HCT116 (cell line): ENCODE results near the gene PNMT.

ENCODE experiments used
- CBX3 ChIP-seq: IDR thresholded peaks from 2 replicates; pipeline ENCODE4 v1.6.1; 2012; ENCODE audit warnings: low read depth
- CTCF ChIP-seq, 3 experiments: fragments of 200-600 bp in 1 of 3; sonication (generic) in 1 of 3; IDR thresholded peaks in 2 of 3; conservative IDR thresholded peaks in 1 of 3; 2 replicates each; pipeline ENCODE4 v1.5.1; 2012 to 2017; ENCODE audit warnings: low read depth in 2 of 3, low read length in 2 of 3, antibody characterized with exemption in 1 of 3, borderline replicate concordance in 1 of 3, control low read depth in 1 of 3, mild to moderate bottlenecking in 1 of 3, mixed read lengths in 1 of 3, mixed run types in 1 of 3, moderate library complexity in 1 of 3; ENCODE audit not compliant: insufficient read depth in 1 of 3
- EZH2 ChIP-seq: fragments of 200-600 bp; sonication (generic); IDR thresholded peaks from 2 replicates; pipeline ENCODE4 v1.6.1; 2017; ENCODE audit warnings: antibody characterized with exemption, mixed run types
- EZH2phosphoT487 ChIP-seq: fragments of 200-600 bp; IDR thresholded peaks from 2 replicates; pipeline ENCODE4 v1.6.1; 2018; ENCODE audit warnings: antibody characterized with exemption, borderline replicate concordance
- MAX ChIP-seq: IDR thresholded peaks from 2 replicates; pipeline ENCODE4 v1.6.1; 2012
- POLR2A ChIP-seq: IDR thresholded peaks from 2 replicates; pipeline ENCODE4 v1.7.0; 2011; ENCODE audit warnings: borderline replicate concordance; ENCODE audit not compliant: insufficient read depth, insufficient read length; ENCODE audit errors: extremely low read depth
- RAD21 ChIP-seq: IDR thresholded peaks from 2 replicates; pipeline ENCODE4 v1.6.1; 2012; ENCODE audit warnings: low read depth, mild to moderate bottlenecking
- REST ChIP-seq: IDR thresholded peaks from 2 replicates; pipeline ENCODE4 v1.6.1; 2012; ENCODE audit warnings: low read depth
- SP1 ChIP-seq: IDR thresholded peaks from 2 replicates; pipeline ENCODE4 v1.6.1; 2012; ENCODE audit warnings: low read depth
- ZBTB33 ChIP-seq: IDR thresholded peaks from 2 replicates; pipeline ENCODE4 v1.6.1; 2011; ENCODE audit warnings: mild to moderate bottlenecking, low read length, moderate library complexity; ENCODE audit not compliant: insufficient replicate concordance; ENCODE audit errors: extremely low read depth
- ZNF274 ChIP-seq: fragments of 200-500 bp; sonication (Bioruptor generic); IDR thresholded peaks from 2 replicates; pipeline ENCODE4 v1.6.1; 2014; ENCODE audit warnings: mild to moderate bottlenecking, low read depth, low read length, inconsistent platforms

- no peak for TF ChIP-seq CTCF (IDR thresholded peaks at IDR 0.05 in 2 of 3, conservative IDR thresholded peaks at IDR 0.05 in 1 of 3; ENCODE audit: borderline replicate concordance in 1 of 3, insufficient read depth in 1 of 3, low read depth in 2 of 3, low read length in 2 of 3)
- no peak for TF ChIP-seq RAD21
- TF ChIP-seq REST = no peak
- TF ChIP-seq POLR2A = no peak
- TF ChIP-seq MAX = no peak
- no peak for TF ChIP-seq CBX3
- no peak for TF ChIP-seq EZH2
- TF ChIP-seq EZH2phosphoT487 = no peak
- no peak for TF ChIP-seq SP1
- no peak for TF ChIP-seq ZNF274
- TF ChIP-seq ZBTB33 = no peak
Measured at GRCh38 chr17:39683295-39683939, 15.2 kb downstream of the PNMT start.
